HUDEP-2 (cell line): ENCODE results near the gene ASTN2.
"Not testable (repeated sequence)": the region's sequence is repeated elsewhere in the genome, so short reads cannot be mapped to it uniquely, and the experiment has no call there.

ENCODE experiments used
- DNase-seq, 76 experiments: peaks; one replicate each; lab custom pipeline; 2025; ENCODE audit not compliant: unreplicated experiment in 76 of 76; lab: John Stamatoyannopoulos, UW

ASTN2 gene

GRCh38 chr9:116842658-116843057 lies 572.2 kb downstream of the ASTN2 start:
- DNase-seq = no peak

- not testable (repeated sequence) for DNase-seq
Observed at GRCh38 chr9:116838468-116838867, 576.4 kb downstream of the ASTN2 start.

GRCh38 chr9:116837018-116837989 lies 577.6 kb downstream of the ASTN2 start:
- no peak for DNase-seq

GRCh38 chr9:116830321-116830720 lies 584.5 kb downstream of the ASTN2 start:
- not testable (repeated sequence) for DNase-seq

- DNase-seq = no peak
Observed at GRCh38 chr9:116821633-116822229, 593.1 kb downstream of the ASTN2 start.

- DNase-seq = no peak
Observed at GRCh38 chr9:116819116-116819515, 595.7 kb downstream of the ASTN2 start.

- DNase-seq = no peak
Observed at GRCh38 chr9:116817762-116818161, 597.1 kb downstream of the ASTN2 start.

GRCh38 chr9:116816484-116816883 lies 598.4 kb downstream of the ASTN2 start:
- no peak for DNase-seq

GRCh38 chr9:116815835-116816234 lies 599.0 kb downstream of the ASTN2 start:
- DNase-seq = no peak

GRCh38 chr9:116813031-116813300 lies 601.9 kb downstream of the ASTN2 start:
- DNase-seq = no peak

GRCh38 chr9:116812231-116813030 lies 602.4 kb downstream of the ASTN2 start:
- DNase-seq = no peak

GRCh38 chr9:116809656-116810055 lies 605.2 kb downstream of the ASTN2 start:
- DNase-seq = no peak

GRCh38 chr9:116806075-116806474 lies 608.8 kb downstream of the ASTN2 start:
- no peak for DNase-seq

- DNase-seq = no peak
Observed at GRCh38 chr9:116800885-116801284, 614.0 kb downstream of the ASTN2 start.

- DNase-seq = no peak
Observed at GRCh38 chr9:116800074-116800473, 614.8 kb downstream of the ASTN2 start.

- no peak for DNase-seq
Observed at GRCh38 chr9:116798521-116798920, 616.3 kb downstream of the ASTN2 start.

- no peak for DNase-seq
Observed at GRCh38 chr9:116797276-116797675, 617.6 kb downstream of the ASTN2 start.

GRCh38 chr9:116796669-116797068 lies 618.2 kb downstream of the ASTN2 start:
- no peak for DNase-seq

- no peak for DNase-seq
Observed at GRCh38 chr9:116795821-116796220, 619.0 kb downstream of the ASTN2 start.

- DNase-seq = no peak
Observed at GRCh38 chr9:116792271-116792670, 622.6 kb downstream of the ASTN2 start.

GRCh38 chr9:116791326-116791725 lies 623.5 kb downstream of the ASTN2 start:
- DNase-seq = no peak
